Panc1 (cell line): ENCODE results near the gene CACNA1D. TPM values are rescaled to one million over a fixed set of nuclear protein-coding genes. Genes with fewer than 3 reads are reported as not detected.

Experiments used
- ATAC-seq: fragments of 200-7000 bp; cut with Tn5 transposase; 2 replicates; pipeline ENCODE4 v1.9.1; 2020; ENCODE audit warnings: mild to moderate bottlenecking, moderate library complexity
- BruUV-seq: library from RNA; stranded (reverse); fragments of 400-500 nt; replicated peaks from 2 replicates; lab custom pipeline; 2021; lab: Mats Ljungman, UMichigan
- CTCF ChIA-PET: fragments of 300-600 bp; sonication (Branson Sonifier 250); formaldehyde crosslinking; loops from one replicate; lab custom pipeline; 2022; ENCODE audit warnings: antibody characterized with exemption; lab: Charles Lee
- POLR2A ChIA-PET: fragments of 300-600 bp; sonication (Branson Sonifier 250); formaldehyde crosslinking; loops from one replicate; lab custom pipeline; 2022; ENCODE audit warnings: antibody characterized with exemption; lab: Charles Lee
- DNase-seq: peaks from one replicate; pipeline ENCODE4 v3.0.0-alpha.2; 2010; ENCODE audit warnings: low read depth, low spot score
- H3K27ac ChIP-seq: 2 replicates; pipeline ENCODE4 v1.5.1; 2011; ENCODE audit warnings: mild to moderate bottlenecking, low read length, inconsistent platforms
- H3K27me3 ChIP-seq: fragments of 200-500 bp; sonication (Bioruptor generic); 2 replicates; pipeline ENCODE4 v1.6.0; 2014; ENCODE audit warnings: low read length, inconsistent platforms; ENCODE audit not compliant: control insufficient read depth, insufficient read depth
- H3K36me3 ChIP-seq: fragments of 200-500 bp; sonication (Bioruptor generic); 2 replicates; pipeline ENCODE4 v1.5.1; 2014; ENCODE audit warnings: inconsistent platforms, mild to moderate bottlenecking, low read length, moderate library complexity; ENCODE audit not compliant: control insufficient read depth, insufficient read depth
- H3K4me1 ChIP-seq: 2 replicates; pipeline ENCODE4 v1.5.1; 2011; ENCODE audit warnings: inconsistent platforms, mild to moderate bottlenecking, low read length, moderate library complexity; ENCODE audit not compliant: control insufficient read depth, insufficient read depth
- H3K4me3 ChIP-seq, 2 experiments: 2 replicates each; pipeline ENCODE4 v1.5.1; 2011 to 2012; ENCODE audit warnings: low read depth in 2 of 2, low read length in 2 of 2, mild to moderate bottlenecking in 2 of 2, inconsistent platforms in 1 of 2, moderate library complexity in 1 of 2
- H3K9me3 ChIP-seq: fragments of 200-500 bp; sonication (Bioruptor generic); 2 replicates; pipeline ENCODE4 v1.5.1; 2014; ENCODE audit warnings: low read depth, mild to moderate bottlenecking, inconsistent platforms, low read length, moderate library complexity; ENCODE audit not compliant: control insufficient read depth, insufficient read depth
- POLR2AphosphoS5 ChIP-seq: IDR thresholded peaks from 2 replicates; pipeline ENCODE4 v1.6.1; 2012; ENCODE audit warnings: mild to moderate bottlenecking, low read depth, low read length, moderate library complexity
- SIN3A ChIP-seq: IDR thresholded peaks from 2 replicates; pipeline ENCODE4 v1.6.1; 2012; ENCODE audit warnings: low read depth, mild to moderate bottlenecking, low read length, moderate library complexity, borderline replicate concordance; ENCODE audit not compliant: insufficient read depth
- TCF7L2 ChIP-seq: IDR thresholded peaks from 2 replicates; pipeline ENCODE4 v1.6.1; 2011; ENCODE audit warnings: mild to moderate bottlenecking, low read depth, low read length, inconsistent platforms
- in situ Hi-C: cut with HindIII; loops from 2 replicates; pipeline ENCODE4 v1.10.0; 2016; ENCODE audit warnings: low sequenced_read_pairs, low pct_unique_long_range_greater_than_20kb
- intact Hi-C: fragments of 100-400 bp; cut with micrococcal nuclease; formaldehyde crosslinking; loops from one replicate; pipeline ENCODE4 v1.10.0; 2022; ENCODE audit not compliant: unreplicated experiment
- total RNA-seq: library from RNA; stranded (reverse); gene quantifications from one replicate; pipeline ENCODE4 v1.2.1, GENCODE V29; 2021; ENCODE audit not compliant: unreplicated experiment
- TF ChIP-seq, protein P1 (sequence below): fragments of 450-650 bp; IDR thresholded peaks from 2 replicates; pipeline ENCODE4 v1.5.1; 2017; ENCODE audit warnings: mild to moderate bottlenecking
- TF ChIP-seq, protein P2 (sequence below), 2 experiments: IDR thresholded peaks; 2 replicates each; pipeline ENCODE4 v1.6.1; 2011 to 2012; ENCODE audit warnings: low read depth in 2 of 2, control low read depth in 1 of 2, low read length in 1 of 2, mild to moderate bottlenecking in 1 of 2, moderate library complexity in 1 of 2; ENCODE audit not compliant: insufficient read depth in 1 of 2

The CACNA1D gene
- total RNA-seq, 1 experiment from 2014 or later: 23.0 TPM

DNA sequence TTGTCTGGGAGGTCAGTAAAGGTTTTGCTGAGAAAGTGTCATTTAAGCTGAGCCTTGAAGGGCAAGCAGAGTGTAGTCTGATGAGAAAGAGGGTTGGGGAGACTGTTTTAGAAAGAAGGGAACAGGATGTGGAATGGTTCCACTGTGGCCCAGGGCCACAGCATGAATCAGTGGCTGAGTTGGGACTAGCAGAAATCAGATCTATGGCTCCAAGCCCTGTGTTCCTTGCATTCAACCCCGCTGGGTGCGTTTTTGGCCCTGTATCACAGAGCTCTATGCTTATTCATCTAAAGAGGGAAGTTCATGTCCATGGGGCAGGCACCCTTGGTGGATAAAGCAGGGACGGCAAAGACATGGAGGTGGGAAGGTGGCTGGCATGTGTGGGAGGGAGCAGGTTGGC lies 151.3 kb downstream of the CACNA1D start:
- ChIA-PET CTCF (no interaction called here), POLR2A (no interaction called here)
- TF ChIP-seq SIN3A (no peak), POLR2AphosphoS5 (no peak), TCF7L2 (no peak)
- TF ChIP-seq, protein P1, sequence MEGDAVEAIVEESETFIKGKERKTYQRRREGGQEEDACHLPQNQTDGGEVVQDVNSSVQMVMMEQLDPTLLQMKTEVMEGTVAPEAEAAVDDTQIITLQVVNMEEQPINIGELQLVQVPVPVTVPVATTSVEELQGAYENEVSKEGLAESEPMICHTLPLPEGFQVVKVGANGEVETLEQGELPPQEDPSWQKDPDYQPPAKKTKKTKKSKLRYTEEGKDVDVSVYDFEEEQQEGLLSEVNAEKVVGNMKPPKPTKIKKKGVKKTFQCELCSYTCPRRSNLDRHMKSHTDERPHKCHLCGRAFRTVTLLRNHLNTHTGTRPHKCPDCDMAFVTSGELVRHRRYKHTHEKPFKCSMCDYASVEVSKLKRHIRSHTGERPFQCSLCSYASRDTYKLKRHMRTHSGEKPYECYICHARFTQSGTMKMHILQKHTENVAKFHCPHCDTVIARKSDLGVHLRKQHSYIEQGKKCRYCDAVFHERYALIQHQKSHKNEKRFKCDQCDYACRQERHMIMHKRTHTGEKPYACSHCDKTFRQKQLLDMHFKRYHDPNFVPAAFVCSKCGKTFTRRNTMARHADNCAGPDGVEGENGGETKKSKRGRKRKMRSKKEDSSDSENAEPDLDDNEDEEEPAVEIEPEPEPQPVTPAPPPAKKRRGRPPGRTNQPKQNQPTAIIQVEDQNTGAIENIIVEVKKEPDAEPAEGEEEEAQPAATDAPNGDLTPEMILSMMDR: no peak
- TF ChIP-seq, protein P2, sequence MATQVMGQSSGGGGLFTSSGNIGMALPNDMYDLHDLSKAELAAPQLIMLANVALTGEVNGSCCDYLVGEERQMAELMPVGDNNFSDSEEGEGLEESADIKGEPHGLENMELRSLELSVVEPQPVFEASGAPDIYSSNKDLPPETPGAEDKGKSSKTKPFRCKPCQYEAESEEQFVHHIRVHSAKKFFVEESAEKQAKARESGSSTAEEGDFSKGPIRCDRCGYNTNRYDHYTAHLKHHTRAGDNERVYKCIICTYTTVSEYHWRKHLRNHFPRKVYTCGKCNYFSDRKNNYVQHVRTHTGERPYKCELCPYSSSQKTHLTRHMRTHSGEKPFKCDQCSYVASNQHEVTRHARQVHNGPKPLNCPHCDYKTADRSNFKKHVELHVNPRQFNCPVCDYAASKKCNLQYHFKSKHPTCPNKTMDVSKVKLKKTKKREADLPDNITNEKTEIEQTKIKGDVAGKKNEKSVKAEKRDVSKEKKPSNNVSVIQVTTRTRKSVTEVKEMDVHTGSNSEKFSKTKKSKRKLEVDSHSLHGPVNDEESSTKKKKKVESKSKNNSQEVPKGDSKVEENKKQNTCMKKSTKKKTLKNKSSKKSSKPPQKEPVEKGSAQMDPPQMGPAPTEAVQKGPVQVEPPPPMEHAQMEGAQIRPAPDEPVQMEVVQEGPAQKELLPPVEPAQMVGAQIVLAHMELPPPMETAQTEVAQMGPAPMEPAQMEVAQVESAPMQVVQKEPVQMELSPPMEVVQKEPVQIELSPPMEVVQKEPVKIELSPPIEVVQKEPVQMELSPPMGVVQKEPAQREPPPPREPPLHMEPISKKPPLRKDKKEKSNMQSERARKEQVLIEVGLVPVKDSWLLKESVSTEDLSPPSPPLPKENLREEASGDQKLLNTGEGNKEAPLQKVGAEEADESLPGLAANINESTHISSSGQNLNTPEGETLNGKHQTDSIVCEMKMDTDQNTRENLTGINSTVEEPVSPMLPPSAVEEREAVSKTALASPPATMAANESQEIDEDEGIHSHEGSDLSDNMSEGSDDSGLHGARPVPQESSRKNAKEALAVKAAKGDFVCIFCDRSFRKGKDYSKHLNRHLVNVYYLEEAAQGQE (IDR thresholded peaks at IDR 0.05; ENCODE audit: insufficient read depth in 1 of 2, low read depth in 2 of 2, low read length in 1 of 2): no peak
- Histone ChIP-seq H3K36me3 (no peaks in the 10 kb centered on the region), H3K9me3 (no peaks in the 10 kb centered on the region), H3K27me3 (no peaks in the 10 kb centered on the region), H3K4me3 (no peak overlapping the region), H3K4me1 (no peaks in the 10 kb centered on the region), H3K27ac (no peak overlapping the region)
- in situ Hi-C loops: no loop called here
- intact Hi-C loops: no loop called here
- no peak for ATAC-seq
- no TSS peak for BruUV-seq
- no peak for DNase-seq

GRCh38 chr3:53646723-53647122 lies 152.3 kb downstream of the CACNA1D start:
- Histone ChIP-seq H3K4me1 (no peaks in the 10 kb centered on the region), H3K36me3 (no peaks in the 10 kb centered on the region), H3K27me3 (no peaks in the 10 kb centered on the region), H3K4me3 (no peak overlapping the region), H3K27ac (no peak overlapping the region), H3K9me3 (no peaks in the 10 kb centered on the region)
- ChIA-PET CTCF (no interaction called here), POLR2A (no interaction called here)
- intact Hi-C loops: no loop called here
- no peak for TF ChIP-seq POLR2AphosphoS5
- no peak for TF ChIP-seq TCF7L2
- TF ChIP-seq, protein P1: no peak
- TF ChIP-seq, protein P2 (IDR thresholded peaks at IDR 0.05; ENCODE audit: insufficient read depth in 1 of 2, low read depth in 2 of 2, low read length in 1 of 2): no peak
- TF ChIP-seq SIN3A: no peak
- BruUV-seq: no TSS peak
- in situ Hi-C loops: no loop called here
- ATAC-seq (no peak), DNase-seq (no peak)
